HFF-Myc (cell line): ENCODE results near the gene CD84.
"Not testable (repeated sequence)": the region's sequence is repeated elsewhere in the genome, so short reads cannot be mapped to it uniquely, and the experiment has no call there.

Source experiments
- DNase-seq: peaks from one replicate; pipeline ENCODE4 v3.0.0-alpha.2; 2011; ENCODE audit warnings: low read depth; ENCODE audit errors: extremely low read depth
- H3K4me3 ChIP-seq: replicated peaks from 2 replicates; pipeline ENCODE4 v1.5.1; 2011; ENCODE audit warnings: low read depth, mild to moderate bottlenecking, control low read depth, low read length
- CTCF ChIP-seq: IDR thresholded peaks from 2 replicates; pipeline ENCODE4 v1.5.1; 2012; ENCODE audit warnings: mild to moderate bottlenecking, low read depth, low read length, control low read depth; ENCODE audit errors: missing control alignments

Gene CD84

GRCh38 chr1:160579216-160579701, at the start of gene CD84:
Gene CD84 (minus strand): TSS chr1:160579496. CDS start chr1:160579437, 59 bp downstream.
- no peak for TF ChIP-seq CTCF
- no peak within 1 kb of the TSS for H3K4me3 ChIP-seq
- no peak for DNase-seq

GRCh38 chr1:160628799-160629263, 49.5 kb upstream of the CD84 start:
- no peak for TF ChIP-seq CTCF
- no peak for DNase-seq

GRCh38 chr1:160627677-160628289, 48.5 kb upstream of the CD84 start:
- not testable (repeated sequence) for DNase-seq, H3K4me3 ChIP-seq

More at GRCh38 chr1:160628799-160629263, 49.5 kb upstream of the CD84 start:
- H3K4me3 ChIP-seq: no peak overlapping the region

- TF ChIP-seq CTCF: no peak
- H3K4me3 ChIP-seq: no peak overlapping the region
- DNase-seq: no peak
Measured at GRCh38 chr1:160626509-160627342, 47.4 kb upstream of the CD84 start.

- TF ChIP-seq CTCF: no peak
- no peak for DNase-seq
- H3K4me3 ChIP-seq: no peak overlapping the region
Measured at GRCh38 chr1:160625725-160626498, 46.6 kb upstream of the CD84 start.

GRCh38 chr1:160625321-160625720, 46.0 kb upstream of the CD84 start:
- no peak overlapping the region for H3K4me3 ChIP-seq
- no peak for TF ChIP-seq CTCF
- no peak for DNase-seq
